ENCODE measurements around the gene MLEC. TPM values are rescaled to one million over a fixed set of nuclear protein-coding genes. Genes with fewer than 3 reads are reported as not detected.

Gene MLEC
- total RNA-seq, 4 donors from 2014 or later = 37.8 to 55.5 (median 46.3) TPM

- intact Hi-C loops (cut with DNase I) = no loop called here
- H3K4me1 ChIP-seq = no peaks in the 10 kb centered on the region
- 88% methylated on average over 3 of the region's 15 CpGs for WGBS
Measured at GRCh38 chr12:120740871-120741270, 53.9 kb downstream of the MLEC start.

GRCh38 chr12:120741476-120742421, 54.8 kb downstream of the MLEC start:
- Histone ChIP-seq H3K4me1 (no peaks in the 10 kb centered on the region), H3K36me3 (peaks cover 0 to 35% (median 31%) of the 10 kb centered on the region in 4 donors), H3K27ac (replicated peaks in 1 of 4) (no peak overlapping the region), H3K4me3 (no peak overlapping the region), H3K9me3 (no peaks in the 10 kb centered on the region), H3K27me3 (no peaks in the 10 kb centered on the region)
- DNase-seq (ENCODE audit: extremely low spot score) = no peak
- TF ChIP-seq POLR2A (IDR thresholded peaks at IDR 0.05; ENCODE audit: low read depth) (no peak), CTCF (IDR thresholded peaks at IDR 0.05) (no peak), EP300 (IDR thresholded peaks at IDR 0.05) (no peak), POLR2AphosphoS5 (IDR thresholded peaks at IDR 0.05) (no peak)
- intact Hi-C loops (cut with DNase I) = no loop called here
- 81% methylated on average over 18 of the region's 33 CpGs for WGBS

More at GRCh38 chr12:120740871-120741270, 53.9 kb downstream of the MLEC start:
- Histone ChIP-seq H3K27me3 (no peaks in the 10 kb centered on the region), H3K36me3 (peaks cover 0 to 40% (median 33%) of the 10 kb centered on the region in 4 donors), H3K4me3 (no peak overlapping the region), H3K9me3 (no peaks in the 10 kb centered on the region), H3K27ac (replicated peaks in 1 of 4) (no peak overlapping the region)
- TF ChIP-seq POLR2A (IDR thresholded peaks at IDR 0.05; ENCODE audit: low read depth) = no peak
- no peak for TF ChIP-seq EP300 (IDR thresholded peaks at IDR 0.05)
- no peak for TF ChIP-seq POLR2AphosphoS5 (IDR thresholded peaks at IDR 0.05)
- TF ChIP-seq CTCF (IDR thresholded peaks at IDR 0.05) = no peak
- DNase-seq (ENCODE audit: extremely low spot score) = no peak

GRCh38 chr12:120744922-120745493, 58.1 kb downstream of the MLEC start:
- TF ChIP-seq POLR2A (IDR thresholded peaks at IDR 0.05; ENCODE audit: low read depth) (no peak), EP300 (IDR thresholded peaks at IDR 0.05) (no peak), POLR2AphosphoS5 (IDR thresholded peaks at IDR 0.05) (no peak), CTCF (IDR thresholded peaks at IDR 0.05) (no peak)
- no peaks in the 10 kb centered on the region for H3K27me3 ChIP-seq
- H3K9me3 ChIP-seq = no peaks in the 10 kb centered on the region
- H3K36me3 ChIP-seq = peaks cover 0 to 2% (median 1%) of the 10 kb centered on the region in 4 donors
- H3K4me1 ChIP-seq = no peaks in the 10 kb centered on the region
- no peak overlapping the region for H3K4me3 ChIP-seq
- no peak overlapping the region for H3K27ac ChIP-seq (replicated peaks in 1 of 4)
- 85% methylated on average over 12 of the region's 15 CpGs for WGBS
- intact Hi-C loops (cut with DNase I) = no loop called here
- no peak for DNase-seq (ENCODE audit: extremely low spot score)

- Histone ChIP-seq H3K4me3 (no peak overlapping the region), H3K9me3 (no peaks in the 10 kb centered on the region), H3K27me3 (no peaks in the 10 kb centered on the region), H3K27ac (replicated peaks in 1 of 4) (no peak overlapping the region), H3K4me1 (no peaks in the 10 kb centered on the region), H3K36me3 (no peaks in the 10 kb centered on the region)
- TF ChIP-seq CTCF (IDR thresholded peaks at IDR 0.05) (no peak), POLR2A (IDR thresholded peaks at IDR 0.05; ENCODE audit: low read depth) (no peak), EP300 (IDR thresholded peaks at IDR 0.05) (no peak), POLR2AphosphoS5 (IDR thresholded peaks at IDR 0.05) (no peak)
- intact Hi-C loops (cut with DNase I) = no loop called here
- WGBS = 88% methylated on average over 7 of the region's 7 CpGs
- no peak for DNase-seq (ENCODE audit: extremely low spot score)
Measured at GRCh38 chr12:120748242-120748641, 61.3 kb downstream of the MLEC start.

All from esophagus muscularis mucosa (tissue), 4 donors.